Activated CD4-positive, alpha-beta T cell treated with anti-CD3 and anti-CD28 coated beads, Interleukin-2, amount 50 U/mL, for 24 hours (primary cell): ENCODE measurements around the gene DHX34.
A peak's percentile ranks its signal among the peaks of the same experiment; 100 is the strongest.

ENCODE experiments used
- DNase-seq, 2 donors: peaks; one replicate each; pipeline ENCODE4 v3.0.0-alpha.2; 2020; ENCODE audit warnings: low read depth in 1 of 2, low spot score in 1 of 2

Gene DHX34

GRCh38 chr19:47415953-47416642 is 67.0 kb downstream of the DHX34 start:
- DNase-seq, result no peak

GRCh38 chr19:47416643-47416985 is 67.5 kb downstream of the DHX34 start:
- DNase-seq, result no peak

DNA sequence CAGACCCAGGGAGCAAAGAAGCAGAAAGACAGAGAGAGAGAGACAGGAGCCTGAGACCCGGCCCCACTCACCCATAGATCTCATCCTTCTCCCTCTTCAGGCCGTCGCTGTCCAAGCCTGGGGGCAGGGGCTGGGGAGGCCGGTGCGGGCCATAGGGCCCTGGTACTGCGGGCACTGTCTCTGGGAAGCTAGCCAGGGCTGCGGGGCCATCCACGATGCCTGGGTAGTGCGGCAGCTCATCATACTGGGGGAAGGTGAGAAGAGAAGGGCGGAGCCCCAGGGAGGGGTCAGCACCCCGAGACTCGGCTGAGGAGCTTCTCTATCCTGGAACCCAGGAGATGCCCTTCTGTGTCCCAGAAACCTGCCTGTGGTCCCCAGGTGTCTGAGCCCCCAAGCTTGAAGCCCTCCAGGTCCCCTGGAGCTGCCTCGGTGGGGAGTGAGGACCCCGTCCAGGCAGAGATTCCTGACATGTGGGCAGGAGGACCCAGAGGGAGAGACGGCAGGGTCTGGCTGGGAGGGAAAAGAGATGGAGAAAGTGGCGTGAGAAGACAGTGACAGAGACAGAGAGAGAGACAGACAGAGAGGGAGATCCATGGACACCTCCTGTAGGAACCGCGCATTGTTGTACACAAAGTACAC is 68.1 kb downstream of the DHX34 start:
- no peak for DNase-seq

DNA sequence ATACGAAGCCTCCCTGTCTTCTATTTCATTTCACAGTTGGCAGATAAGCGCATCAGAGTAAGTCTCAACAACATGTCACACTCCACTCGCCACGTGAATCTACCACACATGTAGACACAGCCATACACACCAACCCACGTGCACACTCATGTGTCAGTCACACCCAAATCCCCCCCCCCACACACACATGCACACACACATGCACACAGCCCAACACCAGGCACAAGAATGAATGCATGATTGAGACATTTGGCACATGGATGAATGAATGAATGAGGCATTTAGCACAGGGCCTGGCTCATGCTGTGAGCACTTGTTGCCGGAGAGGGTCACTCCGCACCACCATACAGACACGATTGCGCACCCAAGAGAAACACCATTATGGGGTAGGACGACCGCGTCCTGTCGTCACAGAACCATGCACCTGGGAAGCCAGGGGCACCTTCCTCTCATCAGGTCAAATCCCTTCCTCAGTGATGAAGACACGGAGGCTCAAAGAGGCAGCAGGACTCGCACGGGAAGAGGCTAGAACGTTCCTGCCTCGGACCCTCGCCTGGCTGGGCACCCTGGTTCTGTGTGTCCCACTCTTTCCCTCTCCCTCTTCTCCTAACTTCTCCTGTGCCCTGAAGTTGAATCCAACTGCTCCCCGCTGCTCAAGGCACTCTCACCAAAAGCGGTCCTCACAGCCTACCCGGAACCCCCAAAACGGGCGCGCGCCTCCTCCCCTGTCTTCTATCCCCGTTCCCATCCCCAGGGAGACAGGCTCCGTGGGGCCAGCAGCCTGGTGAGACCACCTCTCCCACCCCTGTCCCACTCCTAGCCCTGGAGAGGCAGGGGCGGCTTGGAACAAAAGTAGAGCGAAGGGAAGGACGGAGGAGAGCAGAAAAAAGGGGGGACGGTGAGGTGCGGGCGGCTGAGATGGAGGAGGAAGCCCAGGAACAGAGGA is 68.9 kb downstream of the DHX34 start:
- no peak for DNase-seq

- DNase-seq, result no peak
These were observed 69.5 kb downstream of the DHX34 start for GRCh38 chr19:47418692-47419029.

- DNase-seq, result no peak
These were observed 70.1 kb downstream of the DHX34 start, which contains the start of gene MEIS3 for GRCh38 chr19:47419030-47419783. MEIS3 (minus strand) TSS chr19:47419527; CDS start chr19:47419081, 446 bp downstream.

DNA sequence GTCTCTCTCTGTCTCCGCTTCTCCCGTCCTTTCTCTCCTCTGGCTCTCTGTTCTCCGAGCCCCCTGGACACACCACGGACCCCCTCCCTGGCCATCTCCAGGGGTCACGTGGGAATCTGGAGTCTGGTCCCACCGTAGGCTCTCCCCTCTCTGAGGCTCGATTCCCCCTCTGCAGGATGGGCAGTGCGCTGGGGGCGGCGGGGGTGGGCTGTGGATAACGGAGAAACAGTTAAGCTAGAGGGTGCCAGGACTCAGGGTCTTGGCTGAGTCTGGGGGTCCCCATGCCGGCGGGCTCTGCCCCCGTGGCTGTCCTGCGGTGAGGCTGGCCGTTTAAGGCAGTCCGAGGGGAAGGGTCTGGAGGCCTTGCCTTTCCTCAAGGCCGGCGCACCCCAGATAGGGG is 70.7 kb downstream of the DHX34 start:
- no peak for DNase-seq

- DNase-seq, result no peak
These were observed 72.2 kb downstream of the DHX34 start for GRCh38 chr19:47421244-47421786.

DNA sequence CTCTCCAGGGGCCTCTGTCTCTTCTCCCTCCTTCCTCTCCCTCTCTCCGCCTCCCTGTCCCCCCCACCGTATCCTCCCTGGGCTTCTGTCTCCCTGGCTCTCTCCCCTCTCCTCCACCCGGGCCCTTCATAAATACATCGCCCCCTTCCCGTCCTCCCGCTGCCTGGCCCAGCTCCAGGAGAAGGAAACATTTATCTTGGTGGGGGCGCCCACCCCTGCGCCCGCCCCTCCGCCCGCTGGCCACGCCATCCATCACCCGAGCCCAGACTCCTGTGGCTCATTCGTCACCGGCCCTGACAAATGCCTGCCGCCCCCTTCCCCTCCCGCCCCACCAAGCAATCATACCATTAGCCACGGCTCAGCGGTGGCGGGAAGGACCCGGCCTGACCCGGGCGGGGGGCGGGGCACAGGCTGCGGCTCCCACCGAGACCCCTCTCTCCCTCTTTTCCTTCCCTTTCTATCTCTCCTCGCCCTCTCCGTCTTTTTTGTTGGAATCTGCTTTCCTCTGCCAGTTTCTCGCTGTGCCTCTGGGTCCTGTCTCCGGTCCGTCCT is 72.8 kb downstream of the DHX34 start:
- no peak for DNase-seq

GRCh38 chr19:47422417-47423163 is 73.5 kb downstream of the DHX34 start:
- no peak for DNase-seq

DNA sequence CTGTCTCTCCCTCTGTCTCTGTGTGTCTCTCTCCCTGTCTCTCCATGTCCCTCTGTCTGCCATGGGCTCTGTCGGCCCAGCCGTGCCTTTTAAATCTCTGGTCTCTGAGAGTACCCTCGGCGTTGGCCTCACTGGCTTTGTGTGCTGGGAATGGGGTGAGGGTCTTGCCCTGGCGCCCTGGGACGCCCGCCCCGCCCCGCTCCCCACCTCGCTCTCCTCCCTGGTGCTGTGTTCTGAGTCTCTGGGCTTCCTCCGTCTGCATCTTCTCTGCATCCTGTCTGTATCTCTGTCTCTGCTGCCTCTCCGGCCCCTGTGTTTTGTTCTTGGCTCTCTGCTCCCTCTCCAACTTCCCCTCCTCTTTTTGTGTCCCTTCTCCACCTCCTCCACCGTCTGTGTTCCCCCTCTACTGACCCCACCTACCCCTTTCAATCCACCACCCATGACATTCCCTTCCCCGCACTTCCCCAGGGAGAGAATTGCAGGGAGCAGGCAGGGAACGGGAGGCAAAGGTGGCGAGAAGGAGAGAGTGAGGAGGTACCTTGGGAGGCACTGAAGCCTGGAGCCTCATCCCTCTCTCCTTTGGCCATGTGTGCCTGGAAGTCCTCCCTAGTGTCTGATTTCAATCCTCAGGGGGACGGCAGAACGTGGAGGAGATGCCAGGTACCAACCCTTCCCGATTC is 74.2 kb downstream of the DHX34 start:
- no peak for DNase-seq

- DNase-seq, result peak; percentile 49 to 64
These were observed 78.4 kb downstream of the DHX34 start for GRCh38 chr19:47427241-47428176.

GRCh38 chr19:47428177-47428894 is 79.2 kb downstream of the DHX34 start:
- peak; percentile 52 to 81 for DNase-seq

- no peak for DNase-seq
These were observed 80.2 kb downstream of the DHX34 start for GRCh38 chr19:47429140-47429793.

- DNase-seq, result no peak
These were observed 81.1 kb downstream of the DHX34 start for GRCh38 chr19:47430041-47430802.

- DNase-seq, result no peak
These were observed 83.0 kb downstream of the DHX34 start for GRCh38 chr19:47432091-47432490.
